GM19043 (cell line): ENCODE measurements around the gene TCEAL4.
"Not testable (repeated sequence)": the region's sequence is repeated elsewhere in the genome, so short reads cannot be mapped to it uniquely, and the experiment has no call there.

ENCODE experiments used
- ATAC-seq: cut with Tn5 transposase; IDR thresholded peaks from one replicate; pipeline ENCODE4 v1.9.1; 2021; ENCODE audit warnings: low read depth; ENCODE audit not compliant: unreplicated experiment

The TCEAL4 gene

DNA sequence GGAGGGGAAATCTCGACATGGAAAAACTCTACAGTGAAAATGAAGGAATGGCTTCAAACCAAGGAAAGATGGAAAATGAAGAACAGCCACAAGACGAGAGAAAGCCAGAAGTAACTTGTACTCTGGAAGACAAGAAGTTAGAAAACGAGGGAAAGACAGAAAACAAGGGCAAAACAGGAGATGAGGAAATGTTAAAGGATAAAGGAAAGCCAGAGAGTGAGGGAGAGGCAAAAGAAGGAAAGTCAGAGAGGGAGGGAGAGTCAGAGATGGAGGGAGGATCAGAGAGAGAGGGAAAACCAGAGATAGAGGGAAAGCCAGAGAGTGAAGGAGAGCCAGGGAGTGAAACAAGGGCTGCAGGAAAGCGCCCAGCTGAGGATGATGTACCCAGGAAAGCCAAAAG lies 1.3 kb downstream of the TCEAL4 start:
- no peak for ATAC-seq

DNA sequence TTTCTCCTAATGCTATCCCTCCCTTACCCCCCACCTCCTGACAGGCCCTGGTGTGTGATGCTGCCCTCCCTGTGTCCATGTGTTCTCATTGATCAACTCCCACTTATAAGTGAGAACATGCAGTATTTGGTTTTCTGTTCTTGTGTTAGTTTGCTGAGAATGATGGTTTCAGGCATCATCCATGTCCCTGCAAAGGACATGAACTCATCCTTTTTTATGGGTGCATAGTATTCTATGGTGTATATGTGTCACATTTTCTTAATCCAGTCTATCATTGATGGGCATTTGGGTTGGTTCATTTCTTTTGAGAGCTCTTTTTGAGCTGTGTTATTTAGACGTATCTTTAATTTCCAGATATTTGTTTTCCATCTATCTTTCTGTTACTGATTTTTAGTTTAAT lies 7.0 kb downstream of the TCEAL4 start:
- ATAC-seq: not testable (repeated sequence)

DNA sequence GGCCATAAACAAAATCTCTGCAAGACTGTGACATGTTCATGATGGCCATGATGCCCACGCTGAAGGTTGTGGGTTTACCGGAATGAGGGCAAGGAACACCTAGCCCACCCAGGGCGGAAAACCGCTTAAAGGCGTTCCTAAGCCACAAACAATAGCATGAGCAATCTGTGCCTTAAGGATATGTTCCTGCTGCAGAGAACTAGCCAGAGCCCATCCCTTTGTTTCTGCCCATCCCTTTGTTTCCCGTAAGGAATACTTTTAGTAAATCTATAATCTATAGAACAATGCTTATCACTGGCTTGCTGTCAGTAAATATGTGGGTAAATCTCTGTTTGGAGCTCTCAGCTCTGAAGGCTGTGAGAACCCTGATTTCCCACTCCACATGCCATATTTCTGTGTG lies 9.9 kb downstream of the TCEAL4 start:
- not testable (repeated sequence) for ATAC-seq

DNA sequence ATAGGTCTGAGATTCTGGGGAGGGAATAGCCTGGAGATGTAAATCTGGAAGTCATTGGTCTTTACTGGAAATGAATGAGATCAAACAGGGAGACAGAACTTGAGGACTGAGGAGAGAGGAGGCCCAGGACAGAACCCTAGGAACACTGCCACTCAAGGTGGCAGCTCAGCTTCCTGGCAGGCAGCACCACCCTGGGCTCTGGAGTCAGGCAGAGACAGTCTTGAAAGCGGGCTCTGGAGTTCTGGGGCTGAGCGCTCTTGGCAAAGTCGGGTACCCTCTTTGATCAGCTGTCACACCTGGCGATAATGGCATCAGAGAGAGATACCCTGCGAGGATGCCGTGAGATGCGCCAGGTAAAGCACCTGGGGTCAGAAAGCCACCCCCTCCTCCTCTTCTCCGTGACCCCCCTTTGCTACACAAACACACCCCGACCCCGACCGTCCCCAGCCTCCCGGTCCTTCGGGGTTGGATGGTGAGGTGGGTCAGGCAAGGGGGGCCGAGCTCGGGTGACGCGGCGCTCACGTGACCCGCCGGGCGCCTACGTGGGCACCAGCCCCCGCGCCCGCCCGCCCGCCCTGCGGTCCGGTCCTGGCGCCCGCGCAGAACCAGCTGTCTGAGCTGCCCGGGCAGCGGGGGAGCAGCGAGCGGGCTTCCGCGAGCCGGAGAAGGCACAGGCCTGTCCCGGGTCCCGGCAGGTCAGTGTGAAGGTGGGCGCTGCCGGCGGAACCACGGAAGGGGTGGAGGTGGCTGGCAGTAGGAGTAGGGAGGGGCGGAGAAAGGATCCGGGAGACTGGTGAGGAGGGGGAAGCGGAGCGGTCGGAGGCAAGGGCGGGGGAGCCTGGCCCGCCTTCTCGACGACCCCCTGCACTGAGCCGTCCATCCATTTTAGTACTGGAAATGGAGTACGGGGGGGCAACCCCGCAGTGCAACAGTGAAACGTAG lies 22.3 kb downstream of the TCEAL4 start, which contains the start of gene TCEAL3:
Gene TCEAL3, plus strand, starts transcription at position 600 of the 942 bp plus-strand sequence. CDS start 1,102 bp downstream, outside the sequence.
- no peak for ATAC-seq

DNA sequence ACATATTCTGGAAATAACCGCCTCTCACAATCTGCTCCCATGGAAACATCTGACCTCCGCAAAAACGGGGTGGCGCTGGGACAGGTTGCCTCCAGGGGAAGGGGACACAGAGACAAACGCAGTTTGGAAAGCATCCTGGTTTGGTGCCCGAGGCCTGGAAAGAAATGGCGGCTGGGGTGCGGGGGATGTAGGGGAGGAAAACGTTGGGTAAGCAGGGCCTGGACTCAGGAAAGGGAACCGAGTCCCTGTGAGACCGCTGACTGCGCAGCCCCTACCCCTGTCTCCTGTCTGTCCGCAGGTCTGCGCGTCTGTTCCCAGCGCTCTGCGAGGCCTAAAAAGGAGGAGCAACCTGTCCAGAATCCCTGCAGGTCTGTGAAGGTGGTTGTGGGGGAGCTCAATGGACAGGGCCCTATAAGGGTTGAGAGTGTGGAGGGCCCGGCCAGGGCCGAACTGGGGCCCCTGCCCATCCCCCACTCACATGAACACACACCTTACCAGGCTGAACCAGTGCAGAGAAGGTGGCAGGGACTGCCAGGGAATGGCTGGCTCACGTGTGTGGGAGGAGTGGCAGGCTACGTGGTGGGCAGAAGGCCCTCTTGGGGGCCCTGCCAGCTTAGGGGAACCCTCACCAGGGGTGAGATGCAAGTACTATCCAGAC lies 23.1 kb downstream of the TCEAL4 start:
- ATAC-seq: no peak

DNA sequence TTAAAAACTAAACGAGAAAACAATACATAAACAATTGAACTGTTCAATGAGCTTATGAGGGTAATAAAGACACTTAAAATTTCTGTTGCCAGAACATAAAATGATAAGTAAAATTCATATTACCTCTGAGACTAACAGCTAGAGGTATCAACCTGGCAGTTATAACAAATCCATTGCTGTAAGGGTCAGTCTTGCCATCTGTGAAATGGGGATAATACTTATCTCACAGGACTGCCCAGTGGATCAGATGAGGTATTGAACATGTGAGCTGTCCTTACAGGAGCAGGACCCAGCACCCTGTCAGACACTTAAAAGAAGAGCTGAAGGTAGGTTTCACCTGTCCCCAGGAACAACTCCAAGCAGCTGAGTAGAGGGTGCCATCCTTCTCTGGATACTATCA lies 25.0 kb downstream of the TCEAL4 start:
- no peak for ATAC-seq

DNA sequence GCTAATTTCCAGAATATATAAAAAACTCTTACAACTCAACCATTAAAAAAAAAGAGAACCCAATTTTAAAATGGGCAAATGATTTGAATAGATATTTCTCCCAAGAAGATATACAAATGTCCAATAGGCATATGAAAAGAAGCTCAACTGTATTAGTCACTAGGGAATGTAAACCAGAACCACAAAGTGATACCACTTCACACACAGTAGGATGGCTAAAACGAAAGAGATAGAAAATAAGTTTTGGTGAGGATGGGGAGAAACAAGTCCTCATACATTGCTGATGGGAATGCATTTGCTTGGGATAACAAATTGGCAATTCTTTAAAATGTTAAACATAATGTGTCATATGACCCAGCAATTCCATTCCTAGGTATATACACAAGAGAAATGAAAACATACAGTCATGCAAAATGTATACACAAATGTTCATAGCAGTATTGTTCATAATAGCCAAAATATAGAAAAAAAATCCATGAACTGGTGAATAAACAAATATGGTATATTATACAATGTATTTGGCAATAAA lies 28.1 kb downstream of the TCEAL4 start:
- ATAC-seq: no peak

DNA sequence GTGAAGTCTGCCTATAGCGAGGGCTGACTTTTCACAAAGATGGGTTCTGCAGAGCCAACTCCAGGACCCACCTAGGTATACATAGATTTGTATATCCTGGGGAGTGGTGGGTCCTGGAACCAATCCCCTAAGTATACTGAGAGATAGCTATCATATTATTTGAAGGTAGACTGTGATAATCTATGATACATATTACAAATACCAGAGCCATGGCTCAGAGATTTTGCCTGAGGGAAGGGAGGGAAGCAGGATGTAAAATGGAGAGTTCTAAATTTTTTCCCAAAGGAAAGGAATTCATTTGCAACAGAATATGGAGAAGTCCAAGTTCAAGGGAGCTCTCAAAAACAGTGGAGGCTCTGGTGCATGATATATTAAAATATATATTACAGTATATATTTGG lies 29.7 kb downstream of the TCEAL4 start:
- ATAC-seq: no peak

DNA sequence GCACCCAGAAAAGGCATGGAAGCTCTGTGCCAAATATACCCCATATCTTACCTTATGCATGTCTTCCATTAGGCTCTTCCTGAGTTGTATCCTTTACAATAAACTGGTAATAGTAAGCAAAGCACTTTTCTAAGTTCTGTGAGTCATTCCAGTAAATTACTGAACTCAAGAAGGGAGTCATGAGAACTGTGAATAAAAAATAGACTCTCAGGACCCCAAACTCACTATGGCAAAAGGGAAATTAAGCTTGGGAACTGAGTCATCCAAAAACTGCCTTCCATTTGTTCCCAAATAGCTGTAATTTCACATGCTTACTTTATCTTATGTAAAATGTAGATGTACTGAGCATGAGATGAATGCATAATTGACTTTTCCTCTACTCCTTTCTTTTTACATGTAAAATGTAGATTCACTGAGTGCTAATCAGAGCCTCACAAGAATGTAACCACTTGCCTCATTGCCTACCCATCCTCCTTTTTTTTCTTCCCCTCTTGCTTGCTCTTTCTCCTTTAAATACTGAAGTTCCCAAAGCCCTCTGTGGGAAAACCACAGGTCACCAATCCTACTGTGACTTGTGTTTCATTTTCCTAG lies 30.6 kb downstream of the TCEAL4 start:
- no peak for ATAC-seq

DNA sequence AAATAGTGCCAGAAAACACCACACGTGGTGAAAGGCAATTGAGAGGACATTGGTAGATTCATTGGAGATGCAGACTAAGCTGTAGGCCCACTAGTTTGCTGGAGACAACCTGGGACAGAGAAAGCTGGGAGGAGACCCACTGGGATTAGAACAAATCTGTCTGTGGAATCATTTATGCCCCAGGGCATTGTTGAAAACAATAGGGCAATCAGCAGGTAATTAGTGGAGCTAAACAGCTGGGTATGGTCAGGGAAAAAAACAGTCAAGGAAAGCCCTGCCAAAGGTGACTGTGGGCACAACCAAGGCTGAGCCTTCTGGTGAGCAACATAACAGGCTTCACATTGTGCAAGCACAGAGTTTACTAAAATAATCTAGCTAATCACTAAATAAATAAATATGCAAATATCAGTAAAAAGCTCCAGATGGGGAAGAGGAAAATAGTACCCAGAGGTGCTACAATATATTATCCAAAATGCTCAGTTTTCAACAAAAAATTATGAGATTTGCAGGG lies 31.4 kb downstream of the TCEAL4 start:
- ATAC-seq: no peak

DNA sequence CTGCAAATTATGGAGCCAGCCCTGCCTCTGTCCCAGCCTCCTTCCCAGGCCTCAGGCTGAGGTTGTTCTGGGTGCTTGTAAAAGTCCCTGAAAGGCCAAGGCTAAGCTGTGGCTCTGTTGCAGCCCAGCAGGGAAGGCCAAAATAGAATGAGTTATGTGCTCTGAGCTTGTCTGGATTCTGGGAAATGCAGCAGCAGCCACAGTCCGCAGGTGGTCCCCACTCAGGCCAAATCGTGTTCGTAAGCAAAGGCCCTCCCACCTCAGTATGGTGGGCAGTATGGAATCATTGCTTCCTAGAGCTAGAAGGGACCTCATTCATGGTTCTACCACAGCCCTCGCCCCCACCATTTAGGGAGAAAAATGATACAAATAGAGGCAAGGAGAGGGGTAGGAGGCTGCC lies 38.8 kb downstream of the TCEAL4 start:
- ATAC-seq: no peak

DNA sequence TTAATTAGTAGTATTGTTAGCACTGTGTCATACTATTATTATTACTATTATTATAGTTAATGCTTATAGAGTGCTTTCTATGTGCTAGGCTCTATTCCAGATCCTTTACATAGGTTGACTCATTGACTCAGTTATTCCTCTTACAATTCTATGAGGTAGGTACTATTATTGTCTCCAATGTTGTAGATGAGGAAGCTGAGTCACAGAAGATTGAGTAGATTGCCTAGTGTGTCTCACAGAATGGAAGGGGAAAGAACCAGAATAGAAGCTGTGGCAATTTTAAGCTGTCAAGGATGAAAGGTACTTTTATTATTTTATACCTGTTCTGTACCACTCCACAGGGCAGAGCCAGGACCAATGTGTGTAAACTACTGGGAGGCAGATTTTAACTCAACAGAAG lies 41.5 kb downstream of the TCEAL4 start:
- ATAC-seq: no peak

DNA sequence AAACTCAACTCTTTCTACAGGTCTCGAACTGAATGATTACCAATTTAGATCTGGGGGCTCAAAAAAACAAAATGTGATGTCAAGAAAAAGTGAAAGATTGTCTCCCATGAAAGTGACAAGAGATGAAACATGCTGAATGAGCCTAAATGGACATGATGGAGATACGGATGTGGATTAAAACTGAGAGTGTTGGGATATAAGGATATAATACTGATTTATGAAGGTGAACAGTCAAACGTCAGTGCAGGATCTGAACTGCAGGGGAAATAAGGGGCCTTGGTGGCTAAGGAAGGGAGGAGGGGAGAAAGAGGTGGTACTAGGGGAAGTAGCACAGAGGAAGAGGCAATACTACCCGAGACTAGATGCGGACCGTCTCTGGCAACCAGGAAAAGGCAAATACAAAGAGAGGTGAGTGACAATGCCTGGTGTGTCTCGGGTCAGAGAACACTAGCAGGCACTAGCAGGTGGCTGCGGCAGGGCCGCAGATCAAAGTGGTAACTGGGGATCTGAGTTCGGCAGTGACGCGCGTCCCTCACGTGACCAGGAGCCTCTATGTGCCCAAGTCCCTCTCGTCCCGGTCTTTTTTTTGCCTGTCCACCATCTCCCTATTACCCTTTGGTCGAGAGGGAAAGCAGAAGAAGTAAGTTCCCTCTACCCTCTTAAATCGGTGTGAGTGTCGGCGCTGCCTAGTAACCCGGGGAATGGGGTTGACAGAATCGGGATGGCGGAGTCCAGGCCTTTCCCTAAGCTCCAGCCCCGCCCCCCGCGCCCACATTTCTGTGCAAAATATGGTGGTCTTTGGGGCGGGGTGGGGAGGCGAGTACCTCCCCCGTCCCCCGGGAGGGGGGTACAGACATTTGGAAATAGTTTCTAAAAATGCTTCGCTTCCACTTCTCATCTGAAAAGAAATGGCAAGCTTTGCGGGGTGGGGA lies 43.3 kb downstream of the TCEAL4 start, which contains the start of gene TCEAL1:
Gene TCEAL1, plus strand, starts transcription at position 590 of the 932 bp plus-strand sequence. CDS start 942 bp downstream, outside the sequence.
- ATAC-seq: peak; percentile 65

DNA sequence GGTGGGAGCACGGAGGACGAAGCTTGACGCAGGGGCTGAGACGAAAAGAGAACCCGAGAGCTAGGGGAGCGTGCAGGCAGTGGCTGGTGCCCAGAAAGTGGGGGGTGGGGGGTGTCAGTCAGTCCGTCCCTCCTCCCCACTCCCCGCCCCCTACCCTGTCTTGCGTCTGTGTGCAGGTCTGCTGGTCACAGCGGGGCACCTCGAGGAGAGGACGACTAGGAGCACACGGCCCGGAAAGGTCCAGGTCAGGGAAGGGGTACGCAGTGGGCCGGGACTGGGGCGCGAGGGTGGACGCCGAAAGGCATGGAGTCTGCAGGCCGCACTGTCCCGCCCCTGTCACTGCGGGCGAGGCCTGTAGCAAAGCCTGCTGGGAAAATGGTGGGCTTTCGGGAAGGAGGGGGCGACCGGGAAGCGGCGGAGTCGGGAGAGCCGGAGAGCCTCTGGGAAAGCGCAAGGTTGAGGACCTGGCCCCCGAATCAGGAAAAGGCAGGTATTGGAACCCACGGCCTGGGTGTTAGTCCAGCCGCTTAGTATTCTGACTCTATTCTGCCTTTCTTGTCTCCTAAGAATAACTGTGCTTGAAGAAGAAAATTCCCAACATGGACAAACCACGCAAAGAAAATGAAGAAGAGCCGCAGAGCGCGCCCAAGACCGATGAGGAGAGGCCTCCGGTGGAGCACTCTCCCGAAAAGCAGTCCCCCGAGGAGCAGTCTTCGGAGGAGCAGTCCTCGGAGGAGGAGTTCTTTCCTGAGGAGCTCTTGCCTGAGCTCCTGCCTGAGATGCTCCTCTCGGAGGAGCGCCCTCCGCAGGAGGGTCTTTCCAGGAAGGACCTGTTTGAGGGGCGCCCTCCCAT lies 44.2 kb downstream of the TCEAL4 start:
- no peak for ATAC-seq

DNA sequence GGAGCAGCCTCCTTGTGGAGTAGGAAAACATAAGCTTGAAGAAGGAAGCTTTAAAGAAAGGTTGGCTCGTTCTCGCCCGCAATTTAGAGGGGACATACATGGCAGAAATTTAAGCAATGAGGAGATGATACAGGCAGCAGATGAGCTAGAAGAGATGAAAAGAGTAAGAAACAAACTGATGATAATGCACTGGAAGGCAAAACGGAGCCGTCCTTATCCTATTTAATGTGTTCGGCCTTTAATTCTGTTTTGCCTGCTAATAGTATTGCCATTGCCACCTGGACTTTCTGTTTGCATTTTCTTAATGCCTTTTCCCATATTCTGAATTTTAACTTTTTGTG lies 44.8 kb downstream of the TCEAL4 start:
- ATAC-seq: no peak

DNA sequence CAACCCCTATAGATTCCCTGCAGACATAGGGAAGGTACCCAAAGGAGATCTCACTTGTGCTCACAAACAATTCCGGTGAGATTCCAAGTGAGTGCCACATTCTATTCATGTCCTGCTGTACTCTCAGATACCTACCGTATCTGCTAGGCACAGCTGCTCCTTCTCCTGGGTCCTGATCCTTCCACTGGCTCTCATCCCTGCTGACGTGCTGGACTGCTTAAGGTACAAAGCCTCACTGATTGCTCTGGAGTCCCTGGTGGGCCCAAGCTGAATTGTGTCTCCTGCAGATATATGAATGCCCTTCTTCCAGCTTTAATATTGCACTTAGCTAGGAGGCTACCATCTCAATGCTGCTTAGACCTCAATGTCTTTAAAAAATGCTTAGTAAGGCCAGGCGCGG lies 45.8 kb downstream of the TCEAL4 start:
- no peak for ATAC-seq

DNA sequence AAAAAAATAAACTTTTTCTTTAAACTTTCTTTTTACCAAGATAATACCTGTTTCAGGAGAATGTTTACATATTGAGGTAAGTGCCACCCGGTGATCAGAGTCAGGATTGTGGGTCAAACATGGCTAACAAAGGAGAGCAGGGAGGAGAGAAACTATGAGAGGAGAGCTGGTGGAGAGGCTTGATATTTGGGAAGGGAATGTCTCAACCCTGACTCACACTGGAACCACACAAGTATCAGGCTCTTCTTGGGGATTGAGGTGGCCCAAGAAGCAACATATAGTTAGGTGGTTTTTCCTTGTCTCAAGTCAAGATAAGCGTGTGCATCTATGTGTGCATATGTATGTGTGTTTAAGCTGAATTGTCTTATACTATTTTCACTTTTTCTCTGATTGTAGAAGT lies 50.1 kb downstream of the TCEAL4 start:
- ATAC-seq: no peak
